HepG2 (cell line): Measurements from ENCODE around the gene PIGN. TPM values are rescaled to one million over a fixed set of nuclear protein-coding genes. Genes with fewer than 3 reads are reported as not detected.

Source experiments
- ATAC-seq: fragments of 200-7000 bp; cut with Tn5 transposase; 3 replicates; pipeline ENCODE4 v1.9.1; 2020; ENCODE audit warnings: mild to moderate bottlenecking, moderate library complexity
- BruUV-seq: library from RNA; stranded (reverse); fragments of 400-500 nt; replicated peaks from 2 replicates; lab custom pipeline; 2021; lab: Mats Ljungman, UMichigan
- CTCF ChIA-PET: fragments of 300-600 bp; formaldehyde crosslinking; extraction: SDS; loops from one replicate; lab custom pipeline; 2021; ENCODE audit warnings: low total read pairs, inconsistent platforms, low intra/inter-chr PET ratio; lab: Yijun Ruan, JAX
- POLR2A ChIA-PET: fragments of 350-600 bp; sonication (Branson Sonifier 250); formaldehyde crosslinking; loops from one replicate; lab custom pipeline; 2020; ENCODE audit warnings: antibody characterized with exemption, inconsistent platforms; lab: Yijun Ruan, JAX
- DNase-seq: peaks from one replicate; pipeline ENCODE4 v3.0.0-alpha.2; 2015; ENCODE audit warnings: low spot score
- FAIRE-seq: peaks from 3 replicates; lab custom pipeline; 2011; peaks lifted over from hg19 to GRCh38; lab: Jason Lieb, UNC
- H2AFZ ChIP-seq: one replicate; pipeline ENCODE4 v1.6.1; 2011; ENCODE audit warnings: low read length, inconsistent platforms
- H3K27ac ChIP-seq: fragments of 300-600 bp; 3 replicates; pipeline ENCODE4 v1.8.0; 2011; ENCODE audit warnings: mixed run types, mild to moderate bottlenecking, mixed read lengths, low read length, inconsistent platforms; ENCODE audit not compliant: insufficient read depth; ENCODE audit errors: extremely low read length
- H3K27me3 ChIP-seq, 2 experiments: fragments of 200-600 bp in 1 of 2; 2 replicates in 1 of 2; 3 replicates in 1 of 2; pipeline versions ENCODE4 v1.6.0 to v1.8.0; 2011; ENCODE audit warnings: low read length in 2 of 2, mild to moderate bottlenecking in 2 of 2, moderate library complexity in 2 of 2, inconsistent platforms in 1 of 2; ENCODE audit not compliant: insufficient read depth in 2 of 2, control insufficient read depth in 1 of 2
- H3K36me3 ChIP-seq, 2 experiments: fragments of 200-600 bp in 1 of 2; replicated peaks in 1 of 2; 2 replicates in 1 of 2; 3 replicates in 1 of 2; pipeline versions ENCODE4 v1.5.1 to v1.8.0; 2011; ENCODE audit warnings: low read length in 2 of 2, inconsistent platforms in 1 of 2; ENCODE audit not compliant: insufficient read depth in 2 of 2, control insufficient read depth in 1 of 2
- H3K4me1 ChIP-seq: 2 replicates; pipeline ENCODE4 v1.5.1; 2012; ENCODE audit warnings: low read length, inconsistent platforms; ENCODE audit not compliant: insufficient read depth
- H3K4me2 ChIP-seq: 2 replicates; pipeline ENCODE4 v1.6.0; 2011; ENCODE audit warnings: low read depth, low read length, inconsistent platforms
- H3K4me3 ChIP-seq, 3 experiments: fragments of 200-600 bp in 1 of 3; sonication (generic), shearing (Covaris generic) in 1 of 3; replicated peaks in 1 of 3; 2 replicates each; pipeline ENCODE4 v1.5.1; 2011 to 2016; ENCODE audit warnings: low read length in 3 of 3, inconsistent platforms in 2 of 3, low read depth in 2 of 3, mild to moderate bottlenecking in 2 of 3, control low read depth in 1 of 3, mixed read lengths in 1 of 3; ENCODE audit not compliant: insufficient read depth in 1 of 3
- H3K79me2 ChIP-seq: one replicate; pipeline ENCODE4 v1.6.1; 2011; ENCODE audit warnings: low read length, inconsistent platforms; ENCODE audit not compliant: insufficient read depth
- H3K9ac ChIP-seq: 2 replicates; pipeline ENCODE4 v1.6.0; 2011; ENCODE audit warnings: mild to moderate bottlenecking, low read depth, low read length, inconsistent platforms; ENCODE audit not compliant: insufficient read depth
- H3K9me3 ChIP-seq: 2 replicates; pipeline ENCODE4 v1.5.1; 2012; ENCODE audit warnings: mild to moderate bottlenecking, low read length
- H4K20me1 ChIP-seq: 2 replicates; pipeline ENCODE4 v1.6.0; 2011; ENCODE audit warnings: inconsistent platforms, mild to moderate bottlenecking, low read length, moderate library complexity; ENCODE audit not compliant: insufficient read depth
- BCL3 ChIP-seq: sonication (generic); formaldehyde crosslinking; IDR thresholded peaks from 2 replicates; pipeline ENCODE4 v1.5.1; 2020; ENCODE audit warnings: mild to moderate bottlenecking, missing genetic modification reagents, moderate library complexity
- CREB1 ChIP-seq, 2 experiments: fragments of 450-650 bp in 1 of 2; IDR thresholded peaks; 2 replicates each; pipeline ENCODE4 v1.6.1; 2016 to 2017; ENCODE audit warnings: control low read depth in 1 of 2, mild to moderate bottlenecking in 1 of 2, missing compliant biosample characterization in 1 of 2, missing genetic modification characterization in 1 of 2
- FOXK2 ChIP-seq: fragments of 450-650 bp; IDR thresholded peaks from 2 replicates; pipeline ENCODE4 v1.6.1; 2016
- GTF3A ChIP-seq: sonication (generic); formaldehyde crosslinking; conservative IDR thresholded peaks from 2 replicates; pipeline ENCODE4 v1.4.0; 2020; ENCODE audit warnings: mild to moderate bottlenecking, missing genetic modification reagents
- MED1 ChIP-seq: sonication (generic); formaldehyde crosslinking; IDR thresholded peaks from 2 replicates; pipeline ENCODE4 v1.4.0; 2020; ENCODE audit warnings: missing genetic modification reagents
- MZF1 ChIP-seq: sonication (generic); formaldehyde crosslinking; IDR thresholded peaks from 2 replicates; pipeline ENCODE4 v1.8.1; 2023; ENCODE audit warnings: mild to moderate bottlenecking, missing genetic modification reagents, borderline replicate concordance
- RFX3 ChIP-seq: IDR thresholded peaks from 2 replicates; pipeline ENCODE4 v1.6.1; 2016; ENCODE audit warnings: missing biosample characterization, missing genetic modification reagents
- SP1 ChIP-seq, 2 experiments: fragments of 450-650 bp in 1 of 2; sonication (generic) in 1 of 2; formaldehyde crosslinking in 1 of 2; IDR thresholded peaks; 2 replicates each; pipeline versions ENCODE4 v1.4.0 to v1.6.1; 2016 to 2020; ENCODE audit warnings: missing genetic modification reagents in 1 of 2
- WIZ ChIP-seq: sonication (generic); formaldehyde crosslinking; IDR thresholded peaks from 2 replicates; pipeline ENCODE4 v1.5.1; 2020; ENCODE audit warnings: mild to moderate bottlenecking, missing genetic modification reagents
- ZNF235 ChIP-seq: sonication (generic); formaldehyde crosslinking; IDR thresholded peaks from 2 replicates; pipeline ENCODE4 v1.8.1; 2023; ENCODE audit warnings: mild to moderate bottlenecking, missing genetic modification reagents, borderline replicate concordance
- ZNF552 ChIP-seq: sonication (generic); formaldehyde crosslinking; IDR thresholded peaks from 2 replicates; pipeline ENCODE4 v1.9.0; 2022; ENCODE audit warnings: missing genetic modification reagents, mild to moderate bottlenecking, borderline replicate concordance
- ZNF749 ChIP-seq: sonication (generic); formaldehyde crosslinking; IDR thresholded peaks from 2 replicates; pipeline ENCODE4 v1.8.0; 2022; ENCODE audit warnings: mild to moderate bottlenecking, missing genetic modification reagents, moderate library complexity, borderline replicate concordance
- ZNF790 ChIP-seq: sonication (generic); formaldehyde crosslinking; IDR thresholded peaks from 2 replicates; pipeline ENCODE4 v1.8.0; 2022; ENCODE audit warnings: missing genetic modification reagents, mild to moderate bottlenecking, borderline replicate concordance
- ZNF883 ChIP-seq: sonication (generic); formaldehyde crosslinking; IDR thresholded peaks from 2 replicates; pipeline ENCODE4 v1.5.1; 2020; ENCODE audit warnings: mild to moderate bottlenecking, missing genetic modification reagents; ENCODE audit errors: not compliant biosample characterization
- in situ Hi-C: cut with HindIII; loops from 2 replicates; pipeline ENCODE4 v1.10.0; 2017; ENCODE audit warnings: low pct_unique_long_range_greater_than_20kb; ENCODE audit not compliant: extremely low pct_ligation_motif_present
- intact Hi-C: fragments of 100-400 bp; cut with micrococcal nuclease; formaldehyde crosslinking; loops from one replicate; pipeline ENCODE4 v1.10.0; 2022; ENCODE audit not compliant: unreplicated experiment
- polyA plus RNA-seq, 8 experiments: library from polyadenylated mRNA; depleted of rRNA in 3 of 8; stranded (reverse) in 7 of 8; unstranded in 1 of 8; fragments of >200 nt; fragmentation: Illumina TruSeq in 4 of 8; extraction: Trizol in 4 of 8; gene quantifications; 2 replicates each; pipeline versions ENCODE4 v1.2.1 to v1.2.3, GENCODE V29; 2011 to 2016; ENCODE audit warnings: low read depth in 4 of 8, missing spikeins in 1 of 8, mixed read lengths in 1 of 8; ENCODE audit not compliant: insufficient read depth in 1 of 8
- total RNA-seq, 5 experiments: library from RNA; depleted of rRNA; stranded (reverse); fragments of >200 nt; fragmentation: Illumina TruSeq; extraction: Trizol; gene quantifications; 2 replicates each; pipeline ENCODE4 v1.2.3, GENCODE V29; 2016; ENCODE audit warnings: low read depth in 1 of 5
- TF ChIP-seq, protein P1 (sequence below): sonication (generic); formaldehyde crosslinking; IDR thresholded peaks from 2 replicates; pipeline ENCODE4 v1.5.0; 2020; ENCODE audit warnings: mild to moderate bottlenecking, missing genetic modification reagents, moderate library complexity
- TF ChIP-seq, protein P2 (sequence below): sonication (generic); formaldehyde crosslinking; IDR thresholded peaks from 2 replicates; pipeline ENCODE4 v1.4.0; 2020; ENCODE audit warnings: missing genetic modification reagents

Gene PIGN
- total and polyA plus RNA-seq, 2 of the 13 experiments (the other 11 are each of a cell fraction or from before 2014, with no cell fraction given) = 15.5 to 33.6 TPM

DNA sequence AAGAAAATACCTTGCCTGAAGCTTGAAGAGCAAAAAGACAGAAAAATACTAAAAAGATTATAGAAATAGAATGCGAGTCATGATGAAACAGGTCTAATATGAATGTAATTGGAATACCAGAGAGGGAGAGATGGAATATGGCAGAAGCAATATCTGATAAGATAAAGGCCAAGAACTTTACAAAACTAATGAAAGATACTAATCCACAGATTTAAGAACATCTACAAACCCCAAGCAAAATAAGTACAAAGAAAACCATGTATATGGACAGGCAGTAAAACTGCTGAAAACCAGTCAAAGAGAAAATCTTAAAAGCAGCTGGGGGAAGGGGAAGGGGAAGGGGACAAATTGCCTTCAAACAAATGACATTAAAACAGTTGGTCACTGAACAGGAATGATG lies 67.0 kb downstream of the PIGN start (continued):
- TF ChIP-seq, protein P1, sequence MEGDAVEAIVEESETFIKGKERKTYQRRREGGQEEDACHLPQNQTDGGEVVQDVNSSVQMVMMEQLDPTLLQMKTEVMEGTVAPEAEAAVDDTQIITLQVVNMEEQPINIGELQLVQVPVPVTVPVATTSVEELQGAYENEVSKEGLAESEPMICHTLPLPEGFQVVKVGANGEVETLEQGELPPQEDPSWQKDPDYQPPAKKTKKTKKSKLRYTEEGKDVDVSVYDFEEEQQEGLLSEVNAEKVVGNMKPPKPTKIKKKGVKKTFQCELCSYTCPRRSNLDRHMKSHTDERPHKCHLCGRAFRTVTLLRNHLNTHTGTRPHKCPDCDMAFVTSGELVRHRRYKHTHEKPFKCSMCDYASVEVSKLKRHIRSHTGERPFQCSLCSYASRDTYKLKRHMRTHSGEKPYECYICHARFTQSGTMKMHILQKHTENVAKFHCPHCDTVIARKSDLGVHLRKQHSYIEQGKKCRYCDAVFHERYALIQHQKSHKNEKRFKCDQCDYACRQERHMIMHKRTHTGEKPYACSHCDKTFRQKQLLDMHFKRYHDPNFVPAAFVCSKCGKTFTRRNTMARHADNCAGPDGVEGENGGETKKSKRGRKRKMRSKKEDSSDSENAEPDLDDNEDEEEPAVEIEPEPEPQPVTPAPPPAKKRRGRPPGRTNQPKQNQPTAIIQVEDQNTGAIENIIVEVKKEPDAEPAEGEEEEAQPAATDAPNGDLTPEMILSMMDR (CRISPR knock-in tag) = no peak
- no peak for TF ChIP-seq BCL3 (CRISPR knock-in tag)

DNA sequence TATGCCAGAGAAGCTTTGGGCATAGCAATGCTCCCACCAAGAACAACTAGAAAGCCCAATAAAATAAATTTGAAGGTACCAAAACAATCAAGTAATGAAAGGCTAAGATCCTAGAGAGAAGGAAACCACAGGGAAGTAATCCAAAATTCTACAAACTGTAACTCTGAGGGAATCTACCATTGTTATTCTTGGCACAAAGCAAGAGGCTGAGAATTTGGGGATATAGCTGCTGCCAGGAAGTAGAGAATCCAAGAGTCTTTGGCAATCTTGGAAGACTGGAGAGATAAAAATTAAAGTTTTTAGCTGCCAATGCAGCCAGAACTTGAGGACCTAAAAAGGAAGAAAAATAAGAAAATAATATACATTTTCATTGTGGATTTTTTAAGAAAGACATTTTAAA lies 68.5 kb downstream of the PIGN start:
- ATAC-seq = no peak
- BruUV-seq = no TSS peak
- no peaks in the 10 kb centered on the region; a peak in 1 of 5 replicates for H3K36me3 ChIP-seq
- FAIRE-seq = no peak
- no peak overlapping the region for H3K4me2 ChIP-seq
- H3K9ac ChIP-seq = no peak overlapping the region
- intact Hi-C loops = loop anchor here (5.0 kb wide), 1 partner anchor 914 kb away; no protein-coding TSS in a partner anchor
- CTCF ChIA-PET = no interaction called here
- H3K27ac ChIP-seq = no peak overlapping the region
- no peak overlapping the region for H3K4me3 ChIP-seq
- in situ Hi-C loops = no loop called here
- H2AFZ ChIP-seq = no peak overlapping the region
- H3K9me3 ChIP-seq = no peaks in the 10 kb centered on the region
- DNase-seq = no peak
- H3K27me3 ChIP-seq = no peaks in the 10 kb centered on the region
- no peaks in the 10 kb centered on the region for H4K20me1 ChIP-seq
- H3K4me1 ChIP-seq = no peaks in the 10 kb centered on the region
- no peaks in the 10 kb centered on the region for H3K79me2 ChIP-seq
- POLR2A ChIA-PET = no interaction called here
- no peak for TF ChIP-seq ZNF552 (CRISPR knock-in tag)
- TF ChIP-seq SP1 (IDR thresholded peaks at IDR 0.05) = no peak
- TF ChIP-seq SP1 (CRISPR knock-in tag; IDR thresholded peaks at IDR 0.05) = no peak
- no peak for TF ChIP-seq MZF1
- TF ChIP-seq CREB1 (IDR thresholded peaks at IDR 0.05) = no peak
- no peak for TF ChIP-seq CREB1 (CRISPR knock-in tag; IDR thresholded peaks at IDR 0.05)
- TF ChIP-seq ZNF235 (CRISPR knock-in tag) = no peak
- TF ChIP-seq FOXK2 = no peak
- TF ChIP-seq ZNF749 (CRISPR knock-in tag) = no peak
- TF ChIP-seq GTF3A (CRISPR knock-in tag) = no peak
- TF ChIP-seq RFX3 (CRISPR knock-in tag) = no peak
- TF ChIP-seq, protein P2, sequence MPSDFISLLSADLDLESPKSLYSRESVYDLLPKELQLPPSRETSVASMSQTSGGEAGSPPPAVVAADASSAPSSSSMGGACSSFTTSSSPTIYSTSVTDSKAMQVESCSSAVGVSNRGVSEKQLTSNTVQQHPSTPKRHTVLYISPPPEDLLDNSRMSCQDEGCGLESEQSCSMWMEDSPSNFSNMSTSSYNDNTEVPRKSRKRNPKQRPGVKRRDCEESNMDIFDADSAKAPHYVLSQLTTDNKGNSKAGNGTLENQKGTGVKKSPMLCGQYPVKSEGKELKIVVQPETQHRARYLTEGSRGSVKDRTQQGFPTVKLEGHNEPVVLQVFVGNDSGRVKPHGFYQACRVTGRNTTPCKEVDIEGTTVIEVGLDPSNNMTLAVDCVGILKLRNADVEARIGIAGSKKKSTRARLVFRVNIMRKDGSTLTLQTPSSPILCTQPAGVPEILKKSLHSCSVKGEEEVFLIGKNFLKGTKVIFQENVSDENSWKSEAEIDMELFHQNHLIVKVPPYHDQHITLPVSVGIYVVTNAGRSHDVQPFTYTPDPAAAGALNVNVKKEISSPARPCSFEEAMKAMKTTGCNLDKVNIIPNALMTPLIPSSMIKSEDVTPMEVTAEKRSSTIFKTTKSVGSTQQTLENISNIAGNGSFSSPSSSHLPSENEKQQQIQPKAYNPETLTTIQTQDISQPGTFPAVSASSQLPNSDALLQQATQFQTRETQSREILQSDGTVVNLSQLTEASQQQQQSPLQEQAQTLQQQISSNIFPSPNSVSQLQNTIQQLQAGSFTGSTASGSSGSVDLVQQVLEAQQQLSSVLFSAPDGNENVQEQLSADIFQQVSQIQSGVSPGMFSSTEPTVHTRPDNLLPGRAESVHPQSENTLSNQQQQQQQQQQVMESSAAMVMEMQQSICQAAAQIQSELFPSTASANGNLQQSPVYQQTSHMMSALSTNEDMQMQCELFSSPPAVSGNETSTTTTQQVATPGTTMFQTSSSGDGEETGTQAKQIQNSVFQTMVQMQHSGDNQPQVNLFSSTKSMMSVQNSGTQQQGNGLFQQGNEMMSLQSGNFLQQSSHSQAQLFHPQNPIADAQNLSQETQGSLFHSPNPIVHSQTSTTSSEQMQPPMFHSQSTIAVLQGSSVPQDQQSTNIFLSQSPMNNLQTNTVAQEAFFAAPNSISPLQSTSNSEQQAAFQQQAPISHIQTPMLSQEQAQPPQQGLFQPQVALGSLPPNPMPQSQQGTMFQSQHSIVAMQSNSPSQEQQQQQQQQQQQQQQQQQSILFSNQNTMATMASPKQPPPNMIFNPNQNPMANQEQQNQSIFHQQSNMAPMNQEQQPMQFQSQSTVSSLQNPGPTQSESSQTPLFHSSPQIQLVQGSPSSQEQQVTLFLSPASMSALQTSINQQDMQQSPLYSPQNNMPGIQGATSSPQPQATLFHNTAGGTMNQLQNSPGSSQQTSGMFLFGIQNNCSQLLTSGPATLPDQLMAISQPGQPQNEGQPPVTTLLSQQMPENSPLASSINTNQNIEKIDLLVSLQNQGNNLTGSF (CRISPR knock-in tag) = no peak
- no peak for TF ChIP-seq WIZ (CRISPR knock-in tag)
- TF ChIP-seq ZNF883 (CRISPR knock-in tag) = no peak
- TF ChIP-seq MED1 (CRISPR knock-in tag) = no peak
- TF ChIP-seq ZNF790 (CRISPR knock-in tag) = no peak
